ENCODE results near the gene SLC6A1.
"Not testable (repeated sequence)": the region's sequence is repeated elsewhere in the genome, so short reads cannot be mapped to it uniquely, and the experiment has no call there.

The SLC6A1 gene

DNA sequence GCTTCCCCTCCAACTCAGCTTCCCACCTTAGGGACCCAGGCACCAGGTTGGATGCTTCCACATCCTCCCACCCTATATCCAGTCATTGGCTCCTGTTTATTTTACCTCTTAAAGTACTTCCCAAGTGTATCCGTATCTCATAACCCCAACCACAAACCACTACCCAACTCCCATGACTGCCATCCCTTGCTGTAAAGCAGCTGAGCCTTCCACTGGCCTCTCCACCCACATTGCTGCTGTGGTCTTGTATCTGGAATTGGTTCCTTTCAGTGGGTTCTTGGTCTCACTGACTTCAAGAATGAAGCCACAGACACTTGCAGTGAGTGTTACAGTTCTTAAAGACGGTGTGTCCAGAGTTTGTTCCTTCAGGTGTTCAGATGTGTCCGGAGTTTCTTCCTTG lies 81.9 kb downstream of the SLC6A1 start (continued):
- TF ChIP-seq, protein P1, sequence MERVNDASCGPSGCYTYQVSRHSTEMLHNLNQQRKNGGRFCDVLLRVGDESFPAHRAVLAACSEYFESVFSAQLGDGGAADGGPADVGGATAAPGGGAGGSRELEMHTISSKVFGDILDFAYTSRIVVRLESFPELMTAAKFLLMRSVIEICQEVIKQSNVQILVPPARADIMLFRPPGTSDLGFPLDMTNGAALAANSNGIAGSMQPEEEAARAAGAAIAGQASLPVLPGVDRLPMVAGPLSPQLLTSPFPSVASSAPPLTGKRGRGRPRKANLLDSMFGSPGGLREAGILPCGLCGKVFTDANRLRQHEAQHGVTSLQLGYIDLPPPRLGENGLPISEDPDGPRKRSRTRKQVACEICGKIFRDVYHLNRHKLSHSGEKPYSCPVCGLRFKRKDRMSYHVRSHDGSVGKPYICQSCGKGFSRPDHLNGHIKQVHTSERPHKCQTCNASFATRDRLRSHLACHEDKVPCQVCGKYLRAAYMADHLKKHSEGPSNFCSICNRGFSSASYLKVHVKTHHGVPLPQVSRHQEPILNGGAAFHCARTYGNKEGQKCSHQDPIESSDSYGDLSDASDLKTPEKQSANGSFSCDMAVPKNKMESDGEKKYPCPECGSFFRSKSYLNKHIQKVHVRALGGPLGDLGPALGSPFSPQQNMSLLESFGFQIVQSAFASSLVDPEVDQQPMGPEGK (CRISPR knock-in tag; IDR thresholded peaks at IDR 0.05; ENCODE audit: borderline replicate concordance) = no peak
- TF ChIP-seq ZNF8 (CRISPR knock-in tag; IDR thresholded peaks at IDR 0.05) = no peak
- no peak for TF ChIP-seq TCF4 (CRISPR knock-in tag; IDR thresholded peaks at IDR 0.05; ENCODE audit: borderline replicate concordance)
- no peak for TF ChIP-seq ZFP30 (CRISPR knock-in tag; IDR thresholded peaks at IDR 0.05)
- no peak for TF ChIP-seq ZC3H10 (CRISPR knock-in tag; IDR thresholded peaks at IDR 0.05)
- TF ChIP-seq ARNTL (CRISPR knock-in tag; IDR thresholded peaks at IDR 0.05; ENCODE audit: borderline replicate concordance, low read depth) = no peak
- no peak for TF ChIP-seq ZFP3 (CRISPR knock-in tag; IDR thresholded peaks at IDR 0.05)
- no peak for TF ChIP-seq SNAI2 (CRISPR knock-in tag; IDR thresholded peaks at IDR 0.05)
- no peak for TF ChIP-seq BACH2 (CRISPR knock-in tag; IDR thresholded peaks at IDR 0.05; ENCODE audit: borderline replicate concordance)
- TF ChIP-seq TOX (CRISPR knock-in tag; IDR thresholded peaks at IDR 0.05; ENCODE audit: borderline replicate concordance) = no peak

DNA sequence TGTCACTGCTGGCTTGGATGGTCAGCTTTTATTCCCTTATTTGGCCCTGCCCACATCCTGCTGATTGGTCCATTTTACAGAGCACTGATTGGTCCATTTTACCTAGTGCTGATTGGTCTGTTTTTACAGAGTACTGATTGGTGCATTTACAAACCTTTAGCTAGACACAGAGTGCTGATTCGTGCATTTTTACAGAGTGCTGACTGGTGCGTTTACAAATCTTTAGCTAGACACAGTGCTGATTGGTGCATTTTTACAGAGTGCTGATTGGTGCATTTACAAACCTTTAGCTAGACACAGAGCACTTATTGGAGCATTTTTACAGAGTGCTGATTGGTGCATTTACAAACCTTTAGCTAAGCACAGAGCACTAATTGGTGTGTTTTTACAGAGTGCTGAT lies 82.6 kb downstream of the SLC6A1 start:
- not testable (repeated sequence) for ATAC-seq

DNA sequence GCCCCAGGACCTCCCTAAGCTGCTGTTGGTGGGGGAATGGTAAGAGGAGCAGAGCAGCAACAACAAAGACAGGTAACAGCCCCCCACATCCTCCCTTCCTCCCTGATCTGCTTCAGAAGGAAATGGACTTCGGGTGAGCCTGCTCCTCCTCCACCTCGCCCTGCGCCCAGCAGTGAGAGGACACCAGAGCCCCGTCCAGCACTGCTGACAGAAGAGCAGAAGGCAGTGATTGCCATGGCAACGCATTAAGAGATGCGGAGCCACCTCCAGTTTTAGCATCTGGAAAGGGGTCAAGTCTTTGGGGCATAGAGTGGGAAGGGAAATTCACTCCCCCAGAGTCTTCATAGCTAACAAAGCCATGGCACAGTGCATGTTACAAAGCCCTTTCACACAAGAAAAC lies 84.2 kb downstream of the SLC6A1 start:
- no peak for ATAC-seq
- TF ChIP-seq BACH2 (CRISPR knock-in tag; IDR thresholded peaks at IDR 0.05; ENCODE audit: borderline replicate concordance) (no peak), OSR1 (CRISPR knock-in tag; IDR thresholded peaks at IDR 0.05) (no peak), ARNTL (CRISPR knock-in tag; IDR thresholded peaks at IDR 0.05; ENCODE audit: borderline replicate concordance, low read depth) (no peak), RARB (CRISPR knock-in tag; IDR thresholded peaks at IDR 0.05) (no peak), ZNF70 (CRISPR knock-in tag; IDR thresholded peaks at IDR 0.05) (no peak), ISL1 (CRISPR knock-in tag; IDR thresholded peaks at IDR 0.05) (no peak), ESRRG (CRISPR knock-in tag; IDR thresholded peaks at IDR 0.05) (no peak), SNAI2 (CRISPR knock-in tag; IDR thresholded peaks at IDR 0.05) (no peak), TOX (CRISPR knock-in tag; IDR thresholded peaks at IDR 0.05; ENCODE audit: borderline replicate concordance) (no peak), GLIS3 (CRISPR knock-in tag; IDR thresholded peaks at IDR 0.05) (no peak), ZC3H10 (CRISPR knock-in tag; IDR thresholded peaks at IDR 0.05) (no peak), ZFP30 (CRISPR knock-in tag; IDR thresholded peaks at IDR 0.05) (no peak), ZNF565 (CRISPR knock-in tag; conservative IDR thresholded peaks at IDR 0.05; ENCODE audit: low read depth) (no peak), PPARA (CRISPR knock-in tag; IDR thresholded peaks at IDR 0.05; ENCODE audit: borderline replicate concordance) (no peak), CSDC2 (CRISPR knock-in tag; IDR thresholded peaks at IDR 0.05) (no peak)
- TF ChIP-seq, protein P1 (CRISPR knock-in tag; IDR thresholded peaks at IDR 0.05; ENCODE audit: borderline replicate concordance) = no peak
- TF ChIP-seq, protein P2, sequence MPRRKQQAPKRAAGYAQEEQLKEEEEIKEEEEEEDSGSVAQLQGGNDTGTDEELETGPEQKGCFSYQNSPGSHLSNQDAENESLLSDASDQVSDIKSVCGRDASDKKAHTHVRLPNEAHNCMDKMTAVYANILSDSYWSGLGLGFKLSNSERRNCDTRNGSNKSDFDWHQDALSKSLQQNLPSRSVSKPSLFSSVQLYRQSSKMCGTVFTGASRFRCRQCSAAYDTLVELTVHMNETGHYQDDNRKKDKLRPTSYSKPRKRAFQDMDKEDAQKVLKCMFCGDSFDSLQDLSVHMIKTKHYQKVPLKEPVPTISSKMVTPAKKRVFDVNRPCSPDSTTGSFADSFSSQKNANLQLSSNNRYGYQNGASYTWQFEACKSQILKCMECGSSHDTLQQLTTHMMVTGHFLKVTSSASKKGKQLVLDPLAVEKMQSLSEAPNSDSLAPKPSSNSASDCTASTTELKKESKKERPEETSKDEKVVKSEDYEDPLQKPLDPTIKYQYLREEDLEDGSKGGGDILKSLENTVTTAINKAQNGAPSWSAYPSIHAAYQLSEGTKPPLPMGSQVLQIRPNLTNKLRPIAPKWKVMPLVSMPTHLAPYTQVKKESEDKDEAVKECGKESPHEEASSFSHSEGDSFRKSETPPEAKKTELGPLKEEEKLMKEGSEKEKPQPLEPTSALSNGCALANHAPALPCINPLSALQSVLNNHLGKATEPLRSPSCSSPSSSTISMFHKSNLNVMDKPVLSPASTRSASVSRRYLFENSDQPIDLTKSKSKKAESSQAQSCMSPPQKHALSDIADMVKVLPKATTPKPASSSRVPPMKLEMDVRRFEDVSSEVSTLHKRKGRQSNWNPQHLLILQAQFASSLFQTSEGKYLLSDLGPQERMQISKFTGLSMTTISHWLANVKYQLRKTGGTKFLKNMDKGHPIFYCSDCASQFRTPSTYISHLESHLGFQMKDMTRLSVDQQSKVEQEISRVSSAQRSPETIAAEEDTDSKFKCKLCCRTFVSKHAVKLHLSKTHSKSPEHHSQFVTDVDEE (CRISPR knock-in tag; IDR thresholded peaks at IDR 0.05) = no peak
- TF ChIP-seq, protein P3, sequence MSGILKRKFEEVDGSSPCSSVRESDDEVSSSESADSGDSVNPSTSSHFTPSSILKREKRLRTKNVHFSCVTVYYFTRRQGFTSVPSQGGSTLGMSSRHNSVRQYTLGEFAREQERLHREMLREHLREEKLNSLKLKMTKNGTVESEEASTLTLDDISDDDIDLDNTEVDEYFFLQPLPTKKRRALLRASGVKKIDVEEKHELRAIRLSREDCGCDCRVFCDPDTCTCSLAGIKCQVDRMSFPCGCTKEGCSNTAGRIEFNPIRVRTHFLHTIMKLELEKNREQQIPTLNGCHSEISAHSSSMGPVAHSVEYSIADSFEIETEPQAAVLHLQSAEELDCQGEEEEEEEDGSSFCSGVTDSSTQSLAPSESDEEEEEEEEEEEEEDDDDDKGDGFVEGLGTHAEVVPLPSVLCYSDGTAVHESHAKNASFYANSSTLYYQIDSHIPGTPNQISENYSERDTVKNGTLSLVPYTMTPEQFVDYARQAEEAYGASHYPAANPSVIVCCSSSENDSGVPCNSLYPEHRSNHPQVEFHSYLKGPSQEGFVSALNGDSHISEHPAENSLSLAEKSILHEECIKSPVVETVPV (CRISPR knock-in tag; IDR thresholded peaks at IDR 0.05) = no peak
- TF ChIP-seq, protein P4, sequence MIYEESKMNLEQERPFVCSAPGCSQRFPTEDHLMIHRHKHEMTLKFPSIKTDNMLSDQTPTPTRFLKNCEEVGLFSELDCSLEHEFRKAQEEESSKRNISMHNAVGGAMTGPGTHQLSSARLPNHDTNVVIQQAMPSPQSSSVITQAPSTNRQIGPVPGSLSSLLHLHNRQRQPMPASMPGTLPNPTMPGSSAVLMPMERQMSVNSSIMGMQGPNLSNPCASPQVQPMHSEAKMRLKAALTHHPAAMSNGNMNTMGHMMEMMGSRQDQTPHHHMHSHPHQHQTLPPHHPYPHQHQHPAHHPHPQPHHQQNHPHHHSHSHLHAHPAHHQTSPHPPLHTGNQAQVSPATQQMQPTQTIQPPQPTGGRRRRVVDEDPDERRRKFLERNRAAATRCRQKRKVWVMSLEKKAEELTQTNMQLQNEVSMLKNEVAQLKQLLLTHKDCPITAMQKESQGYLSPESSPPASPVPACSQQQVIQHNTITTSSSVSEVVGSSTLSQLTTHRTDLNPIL (CRISPR knock-in tag; IDR thresholded peaks at IDR 0.05; ENCODE audit: low read depth) = no peak
